Forelimb muscle (tissue), 1 donor: ENCODE measurements around the gene FAM200A. TPM values are rescaled to one million over a fixed set of nuclear protein-coding genes. Genes with fewer than 3 reads are reported as not detected.
"Not testable (repeated sequence)": the region's sequence is repeated elsewhere in the genome, so short reads cannot be mapped to it uniquely, and the experiment has no call there.

ENCODE experiments used
- DNase-seq: peaks from one replicate; pipeline ENCODE4 v3.0.0-alpha.2; 2013; ENCODE audit warnings: low read depth
- polyA plus RNA-seq: library from polyadenylated mRNA; unstranded; fragments of 120-200 nt; gene quantifications from one replicate; pipeline ENCODE4 v1.2.1, GENCODE V29; 2013; ENCODE audit not compliant: insufficient read length

The FAM200A gene
- polyA plus RNA-seq, 1 donor: 8.6 TPM

GRCh38 chr7:99504281-99504602, 47.7 kb downstream of the FAM200A start:
- no peak for DNase-seq

GRCh38 chr7:99501236-99501635, 50.7 kb downstream of the FAM200A start:
- not testable (repeated sequence) for DNase-seq

- no peak for DNase-seq
These were observed 51.3 kb downstream of the FAM200A start for GRCh38 chr7:99500637-99501009.

GRCh38 chr7:99499721-99500636, 51.9 kb downstream of the FAM200A start, which contains the start of gene ZNF394:
Gene ZNF394, minus strand, starts transcription at chr7:99500281. Its CDS starts 188 bp downstream, at chr7:99500093.
- peak; percentile 87 for DNase-seq

GRCh38 chr7:99499371-99499720, 52.6 kb downstream of the FAM200A start:
- DNase-seq: no peak

- DNase-seq: no peak
These were observed 53.4 kb downstream of the FAM200A start for GRCh38 chr7:99498546-99498944.

GRCh38 chr7:99497766-99498545, 54.0 kb downstream of the FAM200A start:
- no peak for DNase-seq

Other genes starting within 250 kb of the FAM200A start
- gene ARPC1A, start 226.2 kb downstream of the FAM200A start, polyA plus RNA-seq: 55.8 TPM
- gene ARPC1B, start 177.4 kb downstream of the FAM200A start, polyA plus RNA-seq: 35.0 TPM
- 109 TPM for gene PDAP1, start 143.5 kb downstream of the FAM200A start, polyA plus RNA-seq
- gene BUD31, start 143.1 kb downstream of the FAM200A start, polyA plus RNA-seq: 68.8 TPM
- gene PTCD1, start 113.3 kb downstream of the FAM200A start, polyA plus RNA-seq: 3.7 TPM
- 38.6 TPM for gene CPSF4, start 113.2 kb downstream of the FAM200A start, polyA plus RNA-seq
- 366 TPM for gene ATP5MF, start 85.9 kb downstream of the FAM200A start, polyA plus RNA-seq
- gene ZNF789, start 79.2 kb downstream of the FAM200A start, polyA plus RNA-seq: 37.8 TPM
- 9.7 TPM for gene ZNF394, start 51.8 kb downstream of the FAM200A start, polyA plus RNA-seq
- gene ZKSCAN5, start 47.5 kb downstream of the FAM200A start, polyA plus RNA-seq: 9.4 TPM
- 46.1 TPM for gene ZNF655, start 6.5 kb upstream of the FAM200A start, polyA plus RNA-seq
- gene TMEM225B, start 46.2 kb upstream of the FAM200A start, polyA plus RNA-seq: 0.77 TPM
- gene ZSCAN25, start 64.8 kb upstream of the FAM200A start, polyA plus RNA-seq: 8.8 TPM
- 0.71 TPM for gene CYP3A5, start 127.9 kb upstream of the FAM200A start, polyA plus RNA-seq
- gene CYP3A7, start 183.1 kb upstream of the FAM200A start, polyA plus RNA-seq: 0.24 TPM
- 0.22 TPM for gene CYP3A4, start 232.1 kb upstream of the FAM200A start, polyA plus RNA-seq